B cell (primary cell): ENCODE data around the gene PBOV1. TPM values are rescaled to one million over a fixed set of nuclear protein-coding genes. Genes with fewer than 3 reads are reported as not detected.

Experiments used
- ATAC-seq: fragments of 200-7000 bp; cut with Tn5 transposase; one replicate; pipeline ENCODE4 v1.10.0; 2021; ENCODE audit warnings: low read depth, mild to moderate bottlenecking, moderate number of reproducible peaks, moderate library complexity
- CTCF ChIA-PET: fragments of 350-600 bp; sonication (Branson Sonifier 250); formaldehyde crosslinking; loops from one replicate; lab custom pipeline; 2021; ENCODE audit warnings: antibody characterized with exemption, inconsistent platforms; lab: Charles Lee
- POLR2A ChIA-PET: fragments of 350-600 bp; sonication (Branson Sonifier 250); formaldehyde crosslinking; loops from one replicate; lab custom pipeline; 2021; ENCODE audit warnings: antibody characterized with exemption; lab: Charles Lee
- DNase-seq: peaks from one replicate; pipeline ENCODE4 v3.0.0; 2013
- H2AFZ ChIP-seq: 2 replicates; pipeline ENCODE4 v1.6.1; 2012; ENCODE audit warnings: mild to moderate bottlenecking, low read depth, low read length; ENCODE audit not compliant: insufficient read depth, poor library complexity, severe bottlenecking
- H3K27ac ChIP-seq, 2 donors: 1 replicate in 1 of 2; 2 replicates in 1 of 2; pipeline ENCODE4 v1.5.1; 2012 to 2013; ENCODE audit warnings: low read length in 2 of 2, mild to moderate bottlenecking in 2 of 2, moderate library complexity in 1 of 2
- H3K27me3 ChIP-seq, 4 experiments: fragments of 200-600 bp in 1 of 4; sonication (generic) in 1 of 4; replicated peaks in 1 of 4; 1 replicate in 2 of 4; 2 replicates in 2 of 4; pipeline versions ENCODE4 v1.6.1 to v1.7.0; 2013 to 2016; ENCODE audit warnings: low read length in 3 of 4, mild to moderate bottlenecking in 2 of 4, mixed read lengths in 1 of 4, moderate library complexity in 1 of 4; ENCODE audit not compliant: insufficient read depth in 4 of 4, control insufficient read depth in 3 of 4; ENCODE audit errors: control extremely low read depth in 1 of 4
- H3K36me3 ChIP-seq, 2 experiments: replicated peaks in 1 of 2; 1 replicate in 1 of 2; 2 replicates in 1 of 2; pipeline versions ENCODE4 v1.6.1 to v1.7.1; 2013; ENCODE audit warnings: low read length in 1 of 2; ENCODE audit not compliant: insufficient read depth in 2 of 2, control insufficient read depth in 1 of 2; ENCODE audit errors: control extremely low read depth in 1 of 2, extremely low read depth in 1 of 2
- H3K4me1 ChIP-seq, 2 donors: fragments of 200-600 bp in 1 of 2; sonication (generic) in 1 of 2; 1 replicate in 1 of 2; 2 replicates in 1 of 2; pipeline versions ENCODE4 v1.5.1 to v1.6.1; 2013 to 2017; ENCODE audit warnings: low read length in 2 of 2; ENCODE audit not compliant: control insufficient read depth in 2 of 2, insufficient read depth in 2 of 2
- H3K4me2 ChIP-seq: replicated peaks from 2 replicates; pipeline ENCODE3; 2012; ENCODE audit warnings: mild to moderate bottlenecking, low read depth, low read length; ENCODE audit not compliant: poor library complexity, severe bottlenecking
- H3K4me3 ChIP-seq, 5 experiments: fragments of 200-600 bp in 1 of 5; sonication (generic) in 1 of 5; 1 replicate in 3 of 5; 2 replicates in 2 of 5; pipeline versions ENCODE4 v1.5.1 to v1.7.0; 2011 to 2016; ENCODE audit warnings: low read length in 4 of 5, mild to moderate bottlenecking in 4 of 5, low read depth in 2 of 5, control low read depth in 1 of 5, moderate library complexity in 1 of 5; ENCODE audit not compliant: insufficient read depth in 1 of 5; ENCODE audit errors: control extremely low read depth in 1 of 5, extremely low read depth in 1 of 5
- H3K79me2 ChIP-seq: fragments of 200-600 bp; sonication (generic); one replicate; pipeline ENCODE4 v1.6.0; 2016; ENCODE audit warnings: low read length; ENCODE audit not compliant: control insufficient read depth, insufficient read depth
- H3K9ac ChIP-seq: fragments of 200-600 bp; sonication (generic); 2 replicates; pipeline ENCODE4 v1.6.1; 2017; ENCODE audit warnings: mild to moderate bottlenecking, low read length, moderate library complexity
- H3K9me3 ChIP-seq, 3 donors: one replicate each; pipeline versions ENCODE4 v1.6.1 to v1.7.1; 2013; ENCODE audit warnings: low read length in 2 of 3; ENCODE audit not compliant: control insufficient read depth in 2 of 3, insufficient read depth in 1 of 3; ENCODE audit errors: control extremely low read depth in 1 of 3
- H4K20me1 ChIP-seq: 2 replicates; pipeline ENCODE4 v1.6.0; 2012; ENCODE audit warnings: mild to moderate bottlenecking, low read length; ENCODE audit not compliant: insufficient read depth, control insufficient read depth, poor library complexity, severe bottlenecking
- H3K27ac Mint-ChIP-seq: one replicate; pipeline ENCODE4 v1.8.0; 2021; ENCODE audit warnings: mixed read lengths
- H3K27me3 Mint-ChIP-seq: one replicate; pipeline ENCODE4 v1.8.0; 2021; ENCODE audit warnings: mixed read lengths
- H3K4me1 Mint-ChIP-seq: one replicate; pipeline ENCODE4 v1.8.0; 2021; ENCODE audit warnings: mixed read lengths
- H3K4me3 Mint-ChIP-seq: one replicate; pipeline ENCODE4 v1.8.0; 2021; ENCODE audit warnings: mixed read lengths
- H3K9me3 Mint-ChIP-seq: one replicate; pipeline ENCODE4 v1.8.0; 2022; ENCODE audit warnings: mixed read lengths; ENCODE audit not compliant: insufficient read depth
- CTCF ChIP-seq: fragments of 200-600 bp; IDR thresholded peaks from one replicate; pipeline ENCODE4 v1.8.0; 2022; ENCODE audit warnings: antibody characterized with exemption, mild to moderate bottlenecking
- EZH2 ChIP-seq: IDR thresholded peaks from 2 replicates; pipeline ENCODE4 v1.6.1; 2012; ENCODE audit warnings: borderline replicate concordance, low read depth, mild to moderate bottlenecking, moderate library complexity, low read length; ENCODE audit not compliant: insufficient read depth, poor library complexity, severe bottlenecking
- WGBS: methylation state at CpG from one replicate; pipeline ENCODE4 v1.1.5; 2013; ENCODE audit warnings: missing lambda C conversion rate; ENCODE audit not compliant: insufficient coverage; 5-methylcytosine and 5-hydroxymethylcytosine counted together
- intact Hi-C: fragments of 100-400 bp; cut with micrococcal nuclease; formaldehyde crosslinking; loops from one replicate; pipeline ENCODE4 v1.10.0; 2022
- polyA plus RNA-seq: library from polyadenylated mRNA; depleted of rRNA; stranded (reverse); fragments of >200 nt; gene quantifications from 2 replicates; pipeline ENCODE4 v1.2.3, GENCODE V29; 2012
- total RNA-seq, 2 donors: library from RNA; stranded (reverse); fragments of 120-200 nt in 1 of 2; gene quantifications; 1 replicate in 1 of 2; 2 replicates in 1 of 2; pipeline versions ENCODE4 v1.2.3 to v1.2.4, GENCODE V29; 2013 to 2022

PBOV1 gene
- total and polyA plus RNA-seq, 2 donors (not counting 1 experiment from before 2014, with no cell fraction given): not detected

- H3K4me3 ChIP-seq: no peak overlapping the region
- H3K9me3 ChIP-seq: no peaks in the 10 kb centered on the region
- DNase-seq: no peak
- no peak for ATAC-seq
- H2AFZ ChIP-seq: no peak overlapping the region
- H3K4me2 ChIP-seq: no peak overlapping the region
- ChIA-PET POLR2A (no interaction called here), CTCF (no interaction called here)
- no peaks in the 10 kb centered on the region for H3K79me2 ChIP-seq
- Mint-ChIP-seq H3K27ac (no peak overlapping the region), H3K27me3 (peaks cover 24% of the 10 kb centered on the region), H3K9me3 (no peaks in the 10 kb centered on the region), H3K4me1 (no peaks in the 10 kb centered on the region), H3K4me3 (no peak overlapping the region)
- H3K4me1 ChIP-seq: no peaks in the 10 kb centered on the region
- H3K9ac ChIP-seq: no peak overlapping the region
- H3K27ac ChIP-seq: no peak overlapping the region
- 84% methylated on average over 6 of the region's 6 CpGs for WGBS
- H3K27me3 ChIP-seq: no peaks in the 10 kb centered on the region
- intact Hi-C loops: no loop called here
- no peaks in the 10 kb centered on the region for H3K36me3 ChIP-seq
- H4K20me1 ChIP-seq: no peaks in the 10 kb centered on the region
- TF ChIP-seq EZH2: no peak
- TF ChIP-seq CTCF: no peak
These were observed 19.7 kb downstream of the PBOV1 start for GRCh38 chr6:138198430-138199091.

- Histone ChIP-seq H3K9ac (no peak overlapping the region), H3K4me2 (no peak overlapping the region), H3K4me1 (no peaks in the 10 kb centered on the region), H3K4me3 (no peak overlapping the region), H4K20me1 (no peaks in the 10 kb centered on the region), H3K9me3 (no peaks in the 10 kb centered on the region), H3K27ac (no peak overlapping the region), H3K79me2 (no peaks in the 10 kb centered on the region), H3K36me3 (no peaks in the 10 kb centered on the region), H2AFZ (no peak overlapping the region), H3K27me3 (no peaks in the 10 kb centered on the region)
- TF ChIP-seq CTCF: no peak
- TF ChIP-seq EZH2: no peak
- no peak overlapping the region for H3K27ac Mint-ChIP-seq
- H3K27me3 Mint-ChIP-seq: peaks cover 24% of the 10 kb centered on the region
- CTCF ChIA-PET: interaction anchor here (0.6 kb wide), 1 partner anchor 141 kb away, joined by 3 read pairs; no protein-coding TSS in a partner anchor
- 93% methylated on average over 4 of the region's 7 CpGs for WGBS
- no peaks in the 10 kb centered on the region for H3K4me1 Mint-ChIP-seq
- POLR2A ChIA-PET: no interaction called here
- DNase-seq (no peak), ATAC-seq (no peak)
- H3K4me3 Mint-ChIP-seq: no peak overlapping the region
- intact Hi-C loops: no loop called here
- H3K9me3 Mint-ChIP-seq: no peaks in the 10 kb centered on the region
These were observed 20.7 kb downstream of the PBOV1 start for GRCh38 chr6:138197570-138197969.
